Mesenchymal stem cell (in vitro differentiated cells and primary cell): ENCODE data around the gene PXMP2.

Source experiments
- DNase-seq: peaks from one replicate; pipeline ENCODE4 v3.0.0-alpha.2; 2013
- H2AFZ ChIP-seq: one replicate; pipeline ENCODE4 v1.6.1; 2013; ENCODE audit warnings: low read depth, mild to moderate bottlenecking, control low read depth, inconsistent platforms, low read length, moderate library complexity
- H2AK5ac ChIP-seq: 2 replicates; pipeline ENCODE4 v1.6.1; 2013; ENCODE audit warnings: low read length, moderate library complexity, mild to moderate bottlenecking, inconsistent platforms; ENCODE audit not compliant: severe bottlenecking
- H2BK120ac ChIP-seq: one replicate; pipeline ENCODE4 v1.6.1; 2013; ENCODE audit warnings: low read depth, mild to moderate bottlenecking, inconsistent platforms, low read length, moderate library complexity
- H2BK12ac ChIP-seq, 2 experiments: one replicate each; pipeline ENCODE4 v1.6.1; 2013; ENCODE audit warnings: inconsistent platforms in 2 of 2, low read length in 2 of 2, mild to moderate bottlenecking in 2 of 2, moderate library complexity in 2 of 2, control low read depth in 1 of 2
- H2BK15ac ChIP-seq: one replicate; pipeline ENCODE4 v1.6.1; 2013; ENCODE audit warnings: mild to moderate bottlenecking, low read depth, inconsistent platforms; ENCODE audit not compliant: poor library complexity, severe bottlenecking
- H2BK5ac ChIP-seq: 2 replicates; pipeline ENCODE4 v1.6.1; 2013; ENCODE audit warnings: low read depth, mild to moderate bottlenecking, low read length, control low read depth, inconsistent platforms; ENCODE audit not compliant: poor library complexity, severe bottlenecking
- H3K14ac ChIP-seq, 2 experiments: one replicate each; pipeline ENCODE4 v1.6.1; 2013; ENCODE audit warnings: inconsistent platforms in 2 of 2, low read length in 2 of 2, control low read depth in 1 of 2, mild to moderate bottlenecking in 1 of 2, moderate library complexity in 1 of 2
- H3K18ac ChIP-seq, 2 experiments: one replicate each; pipeline ENCODE4 v1.6.1; 2013; ENCODE audit warnings: inconsistent platforms in 2 of 2, low read length in 2 of 2, control low read depth in 1 of 2, low read depth in 1 of 2, mild to moderate bottlenecking in 1 of 2
- H3K23ac ChIP-seq, 2 experiments: one replicate each; pipeline ENCODE4 v1.6.1; 2013; ENCODE audit warnings: inconsistent platforms in 2 of 2, low read length in 2 of 2, mild to moderate bottlenecking in 2 of 2, moderate library complexity in 2 of 2, control low read depth in 1 of 2
- H3K27ac ChIP-seq: 2 replicates; pipeline ENCODE4 v1.5.1; 2013; ENCODE audit warnings: mild to moderate bottlenecking, moderate library complexity, low read length, control low read depth, inconsistent platforms; ENCODE audit not compliant: poor library complexity, severe bottlenecking
- H3K27me3 ChIP-seq, 2 experiments: 2 replicates each; pipeline versions ENCODE4 v1.6.1 to v1.7.0; 2013; ENCODE audit warnings: low read length in 2 of 2, mild to moderate bottlenecking in 2 of 2, moderate library complexity in 2 of 2, control low read depth in 1 of 2, inconsistent platforms in 1 of 2; ENCODE audit not compliant: control insufficient read depth in 1 of 2, insufficient read depth in 1 of 2
- H3K36me3 ChIP-seq, 2 experiments: 2 replicates each; pipeline versions ENCODE4 v1.6.1 to v1.7.0; 2013; ENCODE audit warnings: low read length in 2 of 2, control low read depth in 1 of 2, inconsistent platforms in 1 of 2, low read depth in 1 of 2, mild to moderate bottlenecking in 1 of 2; ENCODE audit not compliant: insufficient read depth in 2 of 2, control insufficient read depth in 1 of 2
- H3K4ac ChIP-seq, 2 experiments: one replicate each; pipeline ENCODE4 v1.6.1; 2013; ENCODE audit warnings: inconsistent platforms in 2 of 2, low read length in 2 of 2, mild to moderate bottlenecking in 2 of 2, moderate library complexity in 2 of 2, control low read depth in 1 of 2, low read depth in 1 of 2
- H3K4me1 ChIP-seq: 2 replicates; pipeline ENCODE4 v1.6.1; 2013; ENCODE audit warnings: low read depth, low read length, control low read depth; ENCODE audit not compliant: control insufficient read depth, insufficient read depth
- H3K4me2 ChIP-seq: 2 replicates; pipeline ENCODE4 v1.6.1; 2013; ENCODE audit warnings: low read length, mild to moderate bottlenecking, inconsistent platforms; ENCODE audit not compliant: poor library complexity, severe bottlenecking
- H3K4me3 ChIP-seq, 2 experiments: 2 replicates each; pipeline versions ENCODE4 v1.5.1 to v1.7.0; 2013; ENCODE audit warnings: low read length in 2 of 2, mild to moderate bottlenecking in 2 of 2, control low read depth in 1 of 2, low read depth in 1 of 2; ENCODE audit not compliant: insufficient read depth in 1 of 2
- H3K79me1 ChIP-seq: replicated peaks from 2 replicates; pipeline ENCODE4 v1.6.1; 2013; ENCODE audit warnings: mild to moderate bottlenecking, control low read depth, low read length, inconsistent platforms; ENCODE audit not compliant: poor library complexity, severe bottlenecking
- H3K9ac ChIP-seq: 2 replicates; pipeline ENCODE4 v1.7.0; 2013; ENCODE audit warnings: mild to moderate bottlenecking, low read length, moderate library complexity
- H3K9me3 ChIP-seq: 2 replicates; pipeline ENCODE4 v1.7.0; 2013; ENCODE audit warnings: mild to moderate bottlenecking, low read length; ENCODE audit not compliant: control insufficient read depth
- H4K8ac ChIP-seq: one replicate; pipeline ENCODE4 v1.6.1; 2013; ENCODE audit warnings: inconsistent platforms, mild to moderate bottlenecking, low read length, moderate library complexity
- H4K91ac ChIP-seq: one replicate; pipeline ENCODE4 v1.6.1; 2013; ENCODE audit warnings: mild to moderate bottlenecking, low read length, inconsistent platforms
- WGBS: methylation state at CpG from one replicate; pipeline ENCODE4 v1.1.7; 2013; ENCODE audit warnings: mixed read lengths; 5-methylcytosine and 5-hydroxymethylcytosine counted together

PXMP2 gene

GRCh38 chr12:132723764-132724140 is 36.4 kb downstream of the PXMP2 start:
- Histone ChIP-seq H3K36me3 (peaks cover 88 to 93% of the 10 kb centered on the region in 2 experiments), H3K79me1 (peaks cover 34% of the 10 kb centered on the region), H3K14ac (no peak overlapping the region), H2BK120ac (no peak overlapping the region), H4K91ac (no peak overlapping the region), H4K8ac (no peak overlapping the region), H2AFZ (no peak overlapping the region), H3K9ac (no peak overlapping the region), H3K23ac (no peak overlapping the region), H3K27ac (no peak overlapping the region), H3K18ac (no peak overlapping the region), H3K4ac (no peak overlapping the region), H2BK15ac (no peak overlapping the region), H2BK12ac (no peak overlapping the region), H3K4me1 (no peaks in the 10 kb centered on the region), H3K9me3 (no peaks in the 10 kb centered on the region), H3K4me3 (no peak overlapping the region), H2BK5ac (no peak overlapping the region), H2AK5ac (no peak overlapping the region), H3K4me2 (no peak overlapping the region), H3K27me3 (no peaks in the 10 kb centered on the region)
- DNase-seq: no peak
- 88% methylated on average over 1 of the region's 2 CpGs for WGBS

- no peak overlapping the region for H2BK15ac ChIP-seq
- H3K14ac ChIP-seq: no peak overlapping the region
- DNase-seq: no peak
- H4K8ac ChIP-seq: peak overlapping the region; percentile 61
- H3K4me2 ChIP-seq: no peak overlapping the region
- no peak overlapping the region for H2BK12ac ChIP-seq
- H2AK5ac ChIP-seq: no peak overlapping the region
- no peaks in the 10 kb centered on the region for H3K9me3 ChIP-seq
- no peak overlapping the region for H3K4ac ChIP-seq
- H4K91ac ChIP-seq: no peak overlapping the region
- no peak overlapping the region for H3K9ac ChIP-seq
- H3K27ac ChIP-seq: no peak overlapping the region
- H2BK120ac ChIP-seq: no peak overlapping the region
- H3K27me3 ChIP-seq: no peaks in the 10 kb centered on the region
- WGBS: 95% methylated on average over 30 of the region's 30 CpGs
- H2AFZ ChIP-seq: no peak overlapping the region
- H3K4me1 ChIP-seq: no peaks in the 10 kb centered on the region
- H3K4me3 ChIP-seq: no peak overlapping the region
- peaks cover 84 to 87% of the 10 kb centered on the region in 2 experiments for H3K36me3 ChIP-seq
- no peak overlapping the region for H3K23ac ChIP-seq
- no peak overlapping the region for H3K18ac ChIP-seq
- peaks cover 35% of the 10 kb centered on the region for H3K79me1 ChIP-seq
- no peak overlapping the region for H2BK5ac ChIP-seq
Measured at GRCh38 chr12:132724506-132725241, 37.3 kb downstream of the PXMP2 start.

GRCh38 chr12:132726386-132726785 is 39.0 kb downstream of the PXMP2 start:
- no peaks in the 10 kb centered on the region for H3K9me3 ChIP-seq
- no peak overlapping the region for H2BK5ac ChIP-seq
- no peak overlapping the region for H4K8ac ChIP-seq
- no peak overlapping the region for H3K14ac ChIP-seq
- no peak overlapping the region for H2AFZ ChIP-seq
- H3K4ac ChIP-seq: no peak overlapping the region
- no peak overlapping the region for H3K18ac ChIP-seq
- no peak overlapping the region for H2BK15ac ChIP-seq
- no peak overlapping the region for H4K91ac ChIP-seq
- no peak overlapping the region for H2AK5ac ChIP-seq
- no peak overlapping the region for H3K27ac ChIP-seq
- peaks cover 82 to 88% of the 10 kb centered on the region in 2 experiments for H3K36me3 ChIP-seq
- H3K79me1 ChIP-seq: peaks cover 30% of the 10 kb centered on the region
- no peak for DNase-seq
- H3K4me1 ChIP-seq: no peaks in the 10 kb centered on the region
- no peaks in the 10 kb centered on the region for H3K27me3 ChIP-seq
- no peak overlapping the region for H3K23ac ChIP-seq
- 91% methylated on average over 12 of the region's 12 CpGs for WGBS
- no peak overlapping the region for H3K4me3 ChIP-seq
- no peak overlapping the region for H2BK12ac ChIP-seq
- no peak overlapping the region for H2BK120ac ChIP-seq
- no peak overlapping the region for H3K9ac ChIP-seq
- no peak overlapping the region for H3K4me2 ChIP-seq

GRCh38 chr12:132727091-132727794 is 39.9 kb downstream of the PXMP2 start:
- Histone ChIP-seq H3K27ac (no peak overlapping the region), H2AK5ac (no peak overlapping the region), H3K9me3 (no peaks in the 10 kb centered on the region), H3K4me2 (no peak overlapping the region), H2BK15ac (no peak overlapping the region), H2BK5ac (no peak overlapping the region), H3K4me3 (peak overlapping the region in 1 of 2 experiments; percentile 30), H3K23ac (no peak overlapping the region), H3K9ac (no peak overlapping the region), H2BK12ac (no peak overlapping the region), H3K4ac (no peak overlapping the region), H4K91ac (no peak overlapping the region), H3K79me1 (peaks cover 30% of the 10 kb centered on the region), H2AFZ (no peak overlapping the region), H4K8ac (no peak overlapping the region), H3K18ac (no peak overlapping the region), H2BK120ac (no peak overlapping the region), H3K14ac (no peak overlapping the region), H3K27me3 (no peaks in the 10 kb centered on the region), H3K36me3 (peaks cover 86 to 91% of the 10 kb centered on the region in 2 experiments), H3K4me1 (no peaks in the 10 kb centered on the region)
- WGBS: 94% methylated on average over 37 of the region's 37 CpGs
- no peak for DNase-seq
